Activated CD8-positive, alpha-beta memory T cell treated with anti-CD3 and anti-CD28 coated beads, Interleukin-2, amount 50 U/mL, for 24 hours (primary cell): ENCODE results near the gene SEC22A.

Experiments
- DNase-seq: peaks from one replicate; pipeline ENCODE4 v3.0.0-alpha.2; 2020; ENCODE audit errors: extremely low read depth

The SEC22A gene

GRCh38 chr3:123287962-123288302 lies 86.2 kb downstream of the SEC22A start:
- no peak for DNase-seq

- DNase-seq = no peak
These were observed 87.8 kb downstream of the SEC22A start for GRCh38 chr3:123289391-123290106.

DNA sequence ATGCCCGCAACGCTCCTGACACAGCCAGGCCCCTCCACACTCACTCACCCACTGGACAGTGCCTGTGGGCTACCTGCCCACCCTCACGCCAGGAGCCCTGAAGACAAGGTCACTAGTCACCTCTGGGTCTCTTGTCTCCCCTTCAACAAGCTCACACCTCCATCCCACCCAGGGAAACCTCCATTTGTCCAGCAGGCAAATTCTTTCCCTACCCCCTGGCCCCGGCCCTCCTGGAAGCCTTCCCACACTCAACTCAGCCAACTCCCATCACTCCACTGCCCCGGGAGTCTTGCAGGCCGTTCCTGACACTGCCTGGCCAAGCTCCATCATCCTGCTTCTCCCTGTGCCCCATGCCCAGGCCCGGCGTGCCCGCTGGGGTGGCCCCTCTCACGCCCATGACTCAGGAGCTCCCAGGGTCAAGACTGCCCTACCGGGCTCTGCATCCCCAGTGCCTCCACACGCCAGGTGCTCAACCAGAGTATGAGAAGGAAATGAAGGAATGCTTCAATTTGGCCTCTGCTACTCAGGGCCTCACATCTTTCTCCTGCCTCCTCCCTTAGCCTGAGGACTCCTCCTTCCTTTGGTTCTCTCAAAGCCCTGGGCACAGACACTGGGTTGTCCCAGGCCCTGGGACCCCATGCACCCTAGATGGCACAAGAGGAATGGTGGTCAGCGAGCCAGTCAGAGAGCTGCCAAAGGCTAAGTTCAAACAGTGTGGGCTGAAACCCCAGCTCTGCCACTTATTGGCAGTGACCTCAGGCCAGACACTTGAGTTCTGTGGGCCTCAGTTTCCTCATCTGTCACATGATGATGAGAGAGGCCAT lies 88.6 kb downstream of the SEC22A start:
- no peak for DNase-seq

DNA sequence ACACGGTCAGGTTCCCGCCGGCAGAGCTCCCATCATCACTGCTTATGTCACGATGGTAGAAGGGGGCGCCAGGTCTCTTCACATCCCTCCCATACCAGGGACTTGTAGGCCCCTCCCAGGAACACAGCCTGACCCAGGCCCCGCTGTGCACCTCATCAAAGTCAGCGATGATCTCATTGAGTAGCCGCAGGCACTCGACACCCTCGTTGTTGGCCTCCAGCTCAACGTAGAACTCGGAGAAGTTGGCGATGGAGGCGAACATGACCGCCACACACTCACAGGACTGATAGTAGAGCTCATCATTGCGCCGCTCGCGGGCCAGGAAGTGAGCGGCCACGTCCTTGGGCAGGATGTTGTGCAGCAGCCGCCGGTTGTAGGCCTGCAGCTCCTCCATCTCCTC lies 89.2 kb downstream of the SEC22A start:
- no peak for DNase-seq

GRCh38 chr3:123291404-123291803 lies 89.7 kb downstream of the SEC22A start:
- DNase-seq = no peak

- DNase-seq = no peak
These were observed 90.9 kb downstream of the SEC22A start for GRCh38 chr3:123292321-123293310.

DNA sequence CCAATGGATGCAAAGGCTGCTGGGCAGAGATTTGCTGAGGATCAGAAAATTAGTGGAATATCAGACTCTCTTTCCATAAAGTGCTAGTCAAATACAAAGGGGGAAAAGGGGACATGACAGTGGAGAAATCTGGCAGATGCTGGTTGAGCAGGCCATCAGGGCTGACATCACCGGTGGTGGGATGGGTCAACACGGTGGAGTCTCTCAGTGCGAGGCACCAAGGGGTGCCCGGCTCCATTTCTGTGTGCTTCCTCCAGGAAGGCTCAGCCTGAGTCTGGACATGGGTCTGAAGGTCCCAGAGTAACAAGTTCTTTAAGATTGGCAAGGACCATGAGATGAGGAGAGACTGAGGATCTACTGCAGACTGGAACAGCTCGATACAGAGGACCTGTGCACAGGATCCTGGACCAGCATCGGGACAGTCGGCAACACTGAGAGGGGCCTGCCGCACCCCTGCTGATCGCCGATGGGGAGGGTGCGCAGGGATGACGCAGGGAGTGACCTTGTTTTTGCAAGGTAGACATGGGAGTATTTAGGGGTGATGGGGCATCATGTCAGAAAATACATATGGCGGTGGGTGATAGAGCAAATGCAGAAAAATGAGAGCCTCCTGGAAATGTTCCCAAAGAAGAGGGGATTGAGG lies 92.7 kb downstream of the SEC22A start:
- no peak for DNase-seq

DNA sequence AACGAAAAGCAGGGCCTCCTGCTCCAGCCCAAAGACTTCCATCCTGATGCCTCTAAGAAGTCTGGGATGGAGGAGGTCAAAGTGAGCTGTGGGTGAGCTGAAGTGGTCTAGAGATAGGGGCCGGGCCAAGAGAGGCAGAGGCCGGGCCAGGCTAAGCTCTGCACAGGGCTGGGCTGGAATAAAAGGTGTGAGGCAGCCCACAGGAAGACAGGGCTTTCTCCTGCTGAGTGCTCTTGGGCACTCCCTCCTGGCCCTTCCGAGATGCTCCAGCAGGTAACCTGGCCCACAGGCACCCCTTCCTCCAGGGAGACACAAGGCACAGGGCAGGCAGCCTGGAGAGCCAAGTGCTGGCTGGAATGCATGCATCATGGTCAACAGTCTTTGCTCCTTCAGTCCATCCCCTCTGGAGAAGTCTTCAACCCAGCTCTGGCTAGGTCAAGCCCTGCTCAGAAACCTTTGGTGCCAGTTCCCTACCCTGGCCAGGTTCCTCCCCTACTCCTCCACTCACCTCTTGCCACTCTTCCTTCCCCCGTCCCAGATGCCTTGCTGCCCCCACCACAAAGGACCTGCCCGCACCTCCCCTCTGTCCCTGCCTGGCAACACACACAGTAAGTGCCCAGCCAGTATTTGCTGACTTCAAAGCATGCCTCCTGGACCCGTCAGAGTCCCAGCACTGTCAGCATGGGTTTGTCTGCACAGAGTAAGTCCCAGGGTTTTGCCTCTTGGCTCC lies 93.6 kb downstream of the SEC22A start:
- no peak for DNase-seq

GRCh38 chr3:123295901-123296250 lies 94.1 kb downstream of the SEC22A start:
- no peak for DNase-seq

DNA sequence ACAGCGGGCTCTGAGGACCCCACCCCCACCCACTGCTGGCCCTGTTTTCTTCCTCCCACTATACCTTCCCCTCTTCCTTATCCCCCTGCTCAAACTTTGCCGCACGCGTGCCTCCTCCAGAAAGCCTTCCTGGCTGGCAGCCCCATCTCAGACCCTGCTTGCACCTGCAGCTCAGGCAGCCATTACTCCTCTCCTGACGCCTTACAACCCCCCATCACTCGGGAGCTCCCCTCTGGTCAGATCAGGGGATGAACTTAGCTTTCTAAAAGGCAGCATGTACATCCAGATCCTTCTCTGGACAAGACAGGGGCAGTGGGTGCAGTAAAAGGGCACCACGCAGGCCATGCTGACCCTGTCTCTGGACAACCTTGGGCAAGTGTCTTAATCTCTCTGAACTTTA lies 94.5 kb downstream of the SEC22A start:
- no peak for DNase-seq

GRCh38 chr3:123296836-123297626 lies 95.3 kb downstream of the SEC22A start:
- DNase-seq = no peak

DNA sequence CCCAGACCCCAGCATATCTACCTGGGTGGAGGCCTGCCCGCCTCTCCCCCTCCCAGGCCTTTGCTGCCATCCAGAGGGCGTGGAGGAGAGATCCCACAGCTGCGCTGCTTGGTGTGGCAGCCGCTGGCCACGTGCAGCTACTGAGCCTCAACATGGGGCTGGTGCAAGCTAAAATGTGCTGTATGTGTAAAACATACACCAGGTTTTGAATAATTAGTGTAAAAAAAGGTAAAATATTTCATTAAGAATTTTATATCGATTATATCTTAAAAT lies 95.8 kb downstream of the SEC22A start:
- no peak for DNase-seq

- no peak for DNase-seq
These were observed 97.2 kb downstream of the SEC22A start for GRCh38 chr3:123298903-123299302.

DNA sequence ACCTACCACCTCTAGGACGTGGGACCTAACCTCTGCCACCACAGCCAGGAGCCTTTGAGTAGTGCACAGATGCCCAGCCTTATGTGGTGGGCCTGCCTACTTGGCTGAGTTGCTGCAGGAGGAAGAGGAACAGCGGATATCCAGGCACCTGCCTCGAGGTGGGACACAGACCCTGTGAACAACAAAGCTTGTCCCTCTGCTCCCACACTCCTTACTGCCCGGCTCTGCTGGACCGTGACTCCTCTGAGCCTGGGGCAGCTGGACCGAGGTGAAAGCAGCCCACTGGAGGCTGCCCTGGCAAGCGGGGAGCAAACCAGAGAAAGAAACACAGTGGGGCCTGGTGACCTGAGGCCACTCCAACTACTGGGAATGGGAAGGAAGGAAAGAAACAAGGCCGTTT lies 97.8 kb downstream of the SEC22A start:
- DNase-seq = no peak

DNA sequence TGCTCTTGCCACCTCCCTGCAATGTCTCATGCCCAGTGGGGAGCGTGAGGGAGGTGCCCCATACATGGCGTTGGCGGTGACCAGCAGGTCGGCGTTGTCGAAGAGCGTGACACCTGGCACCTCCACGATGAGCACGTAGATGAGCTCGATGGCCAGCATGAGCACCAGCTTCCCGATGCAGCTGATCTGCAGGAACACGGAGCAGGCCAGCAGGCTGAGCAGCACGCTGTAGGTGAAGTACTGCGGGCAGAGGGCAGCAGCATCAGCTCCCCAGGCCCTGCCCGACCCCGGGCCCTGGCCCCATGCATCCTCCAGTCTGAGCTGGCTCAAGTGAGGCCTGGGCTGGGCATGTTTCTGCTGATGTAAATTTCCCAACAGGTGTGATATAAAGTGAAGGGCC lies 98.3 kb downstream of the SEC22A start:
- DNase-seq = no peak

DNA sequence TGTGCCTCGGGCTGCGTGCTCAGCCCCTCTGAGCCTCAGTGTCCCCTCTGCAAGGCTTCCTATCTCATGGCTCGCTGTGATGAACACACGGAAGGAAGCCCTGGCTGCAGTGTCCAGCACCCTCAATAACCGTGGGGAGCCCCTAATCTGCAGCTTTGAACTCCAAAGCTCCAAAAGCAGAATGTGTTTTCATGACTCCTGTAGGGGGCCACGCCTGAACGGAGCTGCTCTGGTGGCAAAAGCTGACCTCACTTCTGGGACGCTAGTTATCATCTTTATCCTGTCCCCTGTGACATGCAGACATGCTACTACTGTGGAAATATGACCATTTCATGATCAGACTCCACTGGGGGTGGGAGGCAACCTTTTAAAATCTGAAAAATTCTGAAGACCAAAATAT lies 98.8 kb downstream of the SEC22A start:
- no peak for DNase-seq

DNA sequence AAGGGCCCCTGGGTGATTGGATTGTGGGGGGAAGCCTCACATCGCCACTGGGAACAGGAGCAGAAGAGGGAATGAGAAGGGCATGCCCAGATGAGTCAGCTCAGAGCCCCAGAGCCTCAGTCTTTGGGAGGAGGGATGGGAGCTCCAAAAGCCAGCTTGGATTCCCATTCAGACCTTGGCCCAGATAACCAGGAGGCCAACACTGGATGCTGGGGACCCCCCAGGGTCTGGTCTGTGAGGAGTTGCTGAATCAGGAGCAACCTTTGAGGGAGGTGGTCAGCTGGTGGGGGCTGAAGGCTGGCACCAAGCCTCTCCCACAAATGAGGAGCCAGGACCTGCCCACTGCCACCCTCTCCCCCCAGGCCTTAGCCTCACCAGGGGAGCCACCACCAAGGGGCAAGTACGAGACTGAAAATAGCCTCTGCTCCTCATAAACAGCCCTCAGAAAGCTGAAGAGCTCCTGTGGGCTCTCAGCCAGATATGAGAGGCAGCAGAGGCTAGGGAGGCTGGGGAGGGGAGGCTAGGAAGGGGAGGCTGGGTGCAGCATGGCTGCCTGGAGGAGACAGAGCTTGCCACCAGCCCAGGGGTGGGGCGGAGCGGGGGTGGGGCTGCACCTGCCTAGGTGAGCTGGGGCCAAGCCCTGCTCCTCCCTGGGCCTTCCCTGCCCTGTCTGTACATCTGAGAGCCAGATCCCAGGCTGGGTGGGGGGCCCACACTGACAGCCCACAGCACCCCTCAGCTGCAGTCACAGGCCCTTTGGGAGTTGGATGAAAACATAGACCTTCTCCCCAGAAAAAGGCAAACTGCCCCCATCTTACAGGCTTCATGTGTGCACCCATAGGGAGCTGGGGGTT lies 99.8 kb downstream of the SEC22A start:
- no peak for DNase-seq

DNA sequence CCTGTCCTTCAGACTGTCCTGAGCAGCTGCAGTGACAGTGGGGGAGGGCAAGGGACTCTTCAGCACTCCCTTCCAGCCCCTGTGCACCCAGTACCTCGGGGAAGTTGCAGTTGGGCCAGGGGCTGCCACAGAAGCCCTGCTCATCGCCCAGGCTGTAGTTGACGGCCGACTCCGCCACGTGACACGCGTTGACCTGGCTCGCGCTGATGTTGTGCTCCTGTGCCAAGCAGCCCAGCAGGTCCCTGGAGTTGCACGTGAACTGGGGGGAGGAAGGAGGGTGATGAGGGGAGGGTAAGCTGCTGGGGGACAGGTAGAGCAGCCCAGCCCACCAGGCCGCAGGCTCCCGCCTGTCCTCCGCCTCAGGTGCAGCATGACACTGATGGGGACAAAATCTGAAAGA lies 101.2 kb downstream of the SEC22A start:
- DNase-seq = no peak

DNA sequence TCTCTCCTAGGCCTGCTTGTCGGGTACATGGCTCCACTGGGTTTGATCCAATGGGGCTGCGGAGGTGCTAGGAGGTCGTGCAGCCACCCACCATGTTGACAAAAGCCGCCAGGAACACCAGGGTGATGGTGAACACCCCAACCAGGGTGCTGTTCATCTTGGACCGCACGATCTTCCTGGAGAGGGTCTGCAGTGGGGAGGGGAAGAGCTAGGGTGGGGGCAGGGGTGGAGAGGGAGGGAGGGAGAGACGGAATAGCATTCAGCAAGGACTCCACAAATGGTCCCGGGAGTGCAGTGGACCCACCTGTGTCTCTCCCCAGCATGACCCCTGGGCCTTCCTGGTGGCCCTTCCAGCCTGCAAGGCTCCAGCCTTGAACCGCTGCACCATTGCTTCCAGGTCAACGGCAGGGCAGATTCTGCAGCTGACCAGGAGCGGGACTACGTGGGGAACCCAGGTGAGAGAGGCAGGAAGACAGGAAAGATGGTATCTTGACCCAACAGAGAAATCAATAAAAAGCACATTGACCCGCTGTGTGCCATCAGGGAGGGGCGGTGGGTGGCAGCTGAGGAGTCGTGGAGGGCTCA lies 102.3 kb downstream of the SEC22A start:
- DNase-seq = no peak
